Left ventricle myocardium superior (tissue), 1 donor: ENCODE results near the gene STX4. TPM values are rescaled to one million over a fixed set of nuclear protein-coding genes. Genes with fewer than 3 reads are reported as not detected.

ENCODE experiments used
- ATAC-seq: fragments of 200-7000 bp; cut with Tn5 transposase; one replicate; pipeline ENCODE4 v1.9.1; 2020; ENCODE audit warnings: mild to moderate bottlenecking, moderate library complexity
- DNase-seq: peaks from one replicate; pipeline ENCODE4 v3.0.0-alpha.2; 2020
- intact Hi-C: fragments of 100-400 bp; cut with micrococcal nuclease; formaldehyde crosslinking; loops from one replicate; pipeline ENCODE4 v1.11.0; 2022
- total RNA-seq: library from RNA; stranded (reverse); fragmentation: NEBNext Ultra II Directional; extraction: Animal tissue kit (Norgen Biotek cat#: 25700); gene quantifications from one replicate; pipeline ENCODE4 v1.2.1, GENCODE V29; 2021
- donor health status: DM: no; HTN: yes; CAD: no; lungs with severe emphysema.

STX4 gene
- total RNA-seq, 1 donor from 2014 or later, result 42.4 TPM

DNA sequence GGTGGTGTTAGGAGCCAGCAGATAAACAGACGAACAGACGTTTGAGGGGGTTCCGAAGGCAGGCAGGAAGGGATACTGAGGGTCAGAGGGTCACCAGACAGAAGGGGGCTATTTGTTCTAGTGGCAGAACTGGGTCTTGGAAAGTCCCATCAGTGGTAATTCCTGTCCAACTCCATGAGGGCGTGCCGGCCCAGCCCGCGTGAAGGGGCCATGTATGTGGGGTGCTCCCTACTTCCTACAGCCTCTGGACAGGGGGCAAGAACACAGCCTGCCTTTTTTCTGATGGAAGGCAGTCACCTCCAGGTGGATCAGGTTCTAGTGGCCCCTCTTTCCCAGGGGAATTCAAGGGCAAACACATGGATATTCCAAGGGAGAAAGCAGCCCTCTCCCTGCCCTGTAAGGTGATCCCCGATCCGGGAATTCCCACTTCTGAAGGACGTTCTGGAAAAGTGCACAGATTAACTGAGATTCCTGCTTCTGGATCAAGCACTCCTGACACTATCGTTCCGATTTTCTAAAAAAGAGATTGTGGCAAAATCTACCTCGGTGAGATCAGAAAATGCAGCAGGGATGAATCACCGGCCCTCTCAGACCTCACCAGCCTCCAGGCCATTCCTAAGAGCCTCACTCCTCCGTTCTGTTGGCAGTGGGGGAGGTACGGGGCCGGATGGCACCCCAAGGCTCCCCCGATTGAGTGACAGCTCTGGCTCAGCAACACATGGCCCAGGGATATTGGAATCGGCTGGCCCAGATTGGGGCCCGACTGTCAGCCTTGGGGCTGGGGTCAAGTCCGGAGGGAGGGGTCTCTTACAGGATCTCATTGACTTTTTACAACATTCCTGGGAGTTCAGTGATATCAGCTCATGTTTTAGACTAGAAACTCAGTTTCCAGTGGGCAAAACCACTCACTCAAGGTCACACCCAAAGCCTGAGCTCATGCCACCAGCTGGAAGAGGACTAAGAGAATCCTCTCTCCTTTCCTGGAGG, 35.3 kb upstream of the STX4 start:
- intact Hi-C loops, result no loop called here
- ATAC-seq (peak; percentile 2), DNase-seq (no peak)

GRCh38 chr16:30998852-30999761, 34.3 kb upstream of the STX4 start:
- DNase-seq, result peak; percentile 41
- intact Hi-C loops, result no loop called here
- no peak for ATAC-seq

GRCh38 chr16:31000671-31001382, 32.5 kb upstream of the STX4 start:
- DNase-seq, result no peak

DNA sequence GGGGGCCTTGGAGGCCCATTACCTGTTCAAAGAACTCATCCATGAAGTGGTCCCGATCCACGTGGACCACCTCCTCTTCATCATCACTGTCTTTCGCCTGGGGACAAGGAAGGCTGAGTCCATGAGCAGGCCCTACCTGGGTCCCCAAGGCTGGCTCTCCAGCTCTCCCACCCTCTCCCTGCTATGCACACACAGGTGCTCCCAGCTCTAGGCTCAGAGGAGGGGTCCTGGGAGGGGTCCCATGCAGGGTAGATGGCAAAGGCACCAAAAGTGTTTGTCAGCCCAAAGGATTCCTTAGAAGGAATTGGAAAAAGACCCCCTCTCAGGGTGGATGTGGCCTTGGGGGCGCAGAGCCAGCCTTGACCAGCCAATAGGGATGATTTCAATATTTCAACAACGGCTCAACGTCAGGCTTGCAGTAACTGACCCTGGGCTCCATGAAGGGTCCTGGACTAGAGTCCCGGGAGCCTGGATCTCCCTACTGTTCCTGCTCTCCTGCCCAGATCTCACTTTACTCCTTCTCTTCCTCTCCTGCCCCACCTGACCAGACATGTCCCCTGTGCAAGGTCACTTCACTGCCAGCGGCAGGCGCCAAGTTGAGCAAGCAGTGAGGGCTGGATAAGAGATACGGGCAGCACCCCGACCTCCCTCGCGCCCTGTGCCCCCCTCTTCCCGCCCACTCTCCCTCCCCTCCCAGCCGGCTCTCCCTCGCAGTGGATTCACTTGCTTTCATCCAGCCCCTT, 31.7 kb upstream of the STX4 start:
- ATAC-seq (peak; percentile 35), DNase-seq (no peak)
- intact Hi-C loops, result no loop called here

More at GRCh38 chr16:31000671-31001382, 32.5 kb upstream of the STX4 start:
- no peak for ATAC-seq
- intact Hi-C loops, result no loop called here

DNA sequence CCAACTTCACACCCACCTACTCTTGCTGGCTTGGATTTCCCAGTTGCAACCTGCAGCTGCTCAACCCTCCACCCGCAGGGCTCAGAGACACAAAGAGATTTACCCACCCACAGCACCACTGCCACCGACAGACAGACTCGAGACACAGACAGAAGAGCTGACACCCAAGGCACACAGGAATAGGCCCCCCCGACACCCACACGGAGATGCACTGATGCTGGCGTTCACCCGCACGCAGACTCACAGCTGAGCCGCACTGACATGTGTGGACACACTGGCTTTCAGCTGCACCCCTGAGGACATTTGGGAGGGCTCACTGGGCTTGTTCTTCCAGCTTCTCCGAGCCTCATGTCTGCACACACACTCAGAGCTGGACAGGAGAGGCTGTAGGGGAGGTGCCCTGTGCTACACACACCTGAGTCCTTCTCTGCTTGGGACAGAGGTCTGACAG, 31.1 kb upstream of the STX4 start:
- DNase-seq (no peak), ATAC-seq (no peak)
- intact Hi-C loops, result no loop called here

DNA sequence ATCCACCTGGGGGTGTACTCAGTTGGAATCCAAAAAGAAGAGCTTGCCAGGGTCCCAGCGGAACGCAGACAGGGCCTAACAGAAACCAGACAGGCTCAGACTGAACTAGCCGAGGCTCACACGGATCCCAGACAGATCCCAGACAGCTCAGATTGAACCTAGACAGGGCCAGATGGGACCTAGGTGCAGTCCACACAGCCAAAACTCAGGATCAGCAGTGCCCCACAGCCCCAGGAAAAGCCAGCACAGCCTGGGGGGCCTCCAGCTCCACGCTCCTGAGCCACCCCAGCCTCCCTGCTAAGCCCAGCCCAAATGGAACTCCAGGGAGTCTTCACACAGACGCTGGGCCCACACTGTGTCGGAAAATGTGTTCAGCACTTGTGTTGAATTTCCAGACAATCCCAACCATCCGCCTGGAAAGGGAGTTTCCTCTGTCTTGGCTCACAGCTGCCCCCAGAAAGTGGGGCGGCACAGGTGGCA, 30.5 kb upstream of the STX4 start:
- no peak for ATAC-seq
- intact Hi-C loops, result no loop called here
- no peak for DNase-seq

- intact Hi-C loops, result no loop called here
- ATAC-seq, result no peak
- DNase-seq, result no peak
These were observed 29.6 kb upstream of the STX4 start for GRCh38 chr16:31003744-31004143.

GRCh38 chr16:31004658-31005057, 28.7 kb upstream of the STX4 start:
- intact Hi-C loops, result no loop called here
- ATAC-seq, result no peak
- DNase-seq, result no peak

- ATAC-seq, result no peak
- intact Hi-C loops, result no loop called here
- no peak for DNase-seq
These were observed 27.8 kb upstream of the STX4 start for GRCh38 chr16:31005350-31006085.

DNA sequence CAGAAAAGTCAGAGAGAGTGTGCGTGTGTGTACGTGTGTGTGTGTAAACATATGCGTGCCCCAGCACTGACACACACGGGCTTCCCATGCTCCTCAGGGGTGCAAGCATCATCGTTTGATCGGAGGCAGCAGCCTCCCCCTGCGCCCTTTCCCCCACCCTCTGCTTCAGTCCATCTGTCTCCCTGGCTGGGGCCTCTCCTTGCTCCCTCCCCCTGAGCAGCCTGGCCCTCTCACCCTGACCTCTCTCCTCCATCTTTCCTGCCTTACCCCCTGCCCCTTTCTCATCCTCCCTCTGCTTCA, 27.3 kb upstream of the STX4 start:
- DNase-seq (no peak), ATAC-seq (no peak)
- intact Hi-C loops, result no loop called here

DNA sequence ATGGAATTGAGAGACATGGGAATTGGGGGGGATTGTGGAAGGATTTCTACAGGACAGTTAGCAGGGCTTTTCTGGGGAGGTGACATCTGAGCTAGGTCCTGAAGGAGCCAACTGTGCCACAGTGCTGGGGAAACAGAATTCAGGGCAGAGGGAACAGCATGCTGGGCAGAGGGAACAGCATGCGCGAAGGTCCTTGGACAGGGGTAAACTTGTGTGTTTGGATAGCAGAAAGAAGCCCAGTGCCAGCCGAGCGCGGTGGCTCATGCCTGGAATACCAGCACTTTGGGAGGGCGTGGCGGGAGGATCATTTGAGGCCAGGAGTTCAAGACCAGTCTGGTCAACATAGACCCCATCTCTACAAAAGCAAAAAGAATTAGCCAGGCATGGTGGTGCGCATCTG, 26.8 kb upstream of the STX4 start:
- intact Hi-C loops, result no loop called here
- ATAC-seq, result no peak
- no peak for DNase-seq

- ATAC-seq (no peak), DNase-seq (no peak)
These were observed 25.7 kb upstream of the STX4 start for GRCh38 chr16:31007684-31008083.

GRCh38 chr16:31008149-31008548, 25.2 kb upstream of the STX4 start:
- intact Hi-C loops, result no loop called here
- DNase-seq (no peak), ATAC-seq (no peak)

More at GRCh38 chr16:31007684-31008083, 25.7 kb upstream of the STX4 start:
- intact Hi-C loops, result no loop called here

- intact Hi-C loops, result no loop called here
- ATAC-seq (no peak), DNase-seq (no peak)
These were observed 24.8 kb upstream of the STX4 start for GRCh38 chr16:31008551-31008950.

GRCh38 chr16:31009120-31009519, 24.2 kb upstream of the STX4 start:
- DNase-seq (no peak), ATAC-seq (no peak)
- intact Hi-C loops, result no loop called here

DNA sequence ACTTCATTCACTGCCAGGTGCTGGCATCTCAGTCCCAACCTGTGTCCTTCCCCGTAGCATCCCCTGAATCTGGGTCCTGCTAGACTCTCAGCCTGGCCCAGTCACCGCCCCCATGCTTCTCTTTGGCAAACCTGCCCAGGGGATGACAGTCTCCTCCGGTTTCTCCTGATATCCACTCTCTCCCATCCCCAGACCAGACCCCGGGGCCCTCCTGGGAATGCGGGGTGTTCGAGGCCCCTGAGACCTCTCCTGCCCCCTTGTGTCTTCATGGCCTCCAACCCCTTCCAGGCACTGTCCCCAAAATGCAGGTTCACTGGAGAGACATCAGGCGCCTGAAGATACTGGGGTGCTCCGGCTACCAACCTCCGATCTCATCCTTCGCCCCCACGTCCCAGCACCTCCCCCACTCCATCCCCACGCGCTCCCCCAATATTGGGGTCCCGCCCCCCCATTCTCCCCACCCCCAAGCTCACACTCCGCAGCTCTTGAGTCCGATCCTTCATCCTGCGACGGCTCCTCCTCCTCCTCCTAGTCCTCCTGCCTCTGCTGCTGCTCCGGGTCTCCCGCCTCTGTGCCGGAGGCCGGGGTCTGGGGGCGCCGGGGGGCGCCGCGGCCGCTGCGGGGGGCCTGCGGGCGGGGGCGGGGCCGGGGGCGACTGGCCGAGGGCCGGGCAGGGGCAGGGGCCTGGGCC, 23.3 kb upstream of the STX4 start:
- DNase-seq (no peak), ATAC-seq (no peak)
- intact Hi-C loops, result no loop called here

DNA sequence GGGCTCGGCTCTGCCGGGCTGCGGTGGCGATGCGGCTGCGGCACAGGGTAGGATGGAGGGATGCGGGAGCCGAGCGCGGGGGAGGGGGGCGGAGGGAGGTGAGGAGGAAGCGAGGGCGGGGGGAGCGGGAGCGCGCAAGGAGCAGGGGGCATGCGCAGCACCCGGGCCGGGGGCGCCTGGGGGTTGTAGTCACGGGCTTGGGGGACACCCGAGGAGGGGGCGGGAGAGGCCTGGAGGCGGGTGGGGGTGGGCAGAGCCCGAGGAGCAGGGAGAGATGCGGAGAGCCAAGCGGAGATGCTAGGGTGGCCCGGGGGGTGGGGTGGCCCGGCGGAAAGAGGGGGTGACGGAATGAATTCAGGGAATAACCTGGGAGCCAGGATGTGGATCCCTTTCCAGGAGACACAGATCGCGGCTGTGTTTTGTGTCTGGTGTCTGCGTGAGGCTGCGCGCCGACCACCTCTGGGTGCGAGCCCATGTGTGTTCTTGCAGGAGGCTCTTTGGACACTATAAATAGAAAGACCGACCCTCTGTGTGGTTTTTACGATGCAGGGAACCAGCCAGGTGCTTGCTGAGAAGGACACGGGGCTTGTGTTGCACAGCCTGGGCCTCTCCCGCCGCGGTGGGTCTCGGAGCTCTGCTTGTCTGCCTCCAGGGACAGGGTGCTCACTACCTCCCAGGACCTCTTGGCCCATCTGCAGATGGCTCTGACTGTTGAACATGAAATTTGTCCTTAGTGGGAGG, 22.6 kb upstream of the STX4 start, which contains the start of gene STX1B:
Gene STX1B (minus strand): TSS at position 54 of the 741 bp plus-strand sequence. CDS start 242 bp downstream, outside the sequence.
- intact Hi-C loops, result no loop called here
- ATAC-seq (no peak), DNase-seq (no peak)
